Measurements from ENCODE around the gene GIT2.

- TF ChIP-seq CTCF (IDR thresholded peaks at IDR 0.05) (no peak), POLR2A (IDR thresholded peaks at IDR 0.05) (no peak)
Measured at GRCh38 chr12:109890620-109891170, 105.5 kb downstream of the GIT2 start.
